ENCODE data around the gene AP1S3.
"Not testable (repeated sequence)": the region's sequence is repeated elsewhere in the genome, so short reads cannot be mapped to it uniquely, and the experiment has no call there.

The AP1S3 gene

GRCh38 chr2:223853425-223853837 is 16.0 kb upstream of the AP1S3 start:
- DNase-seq: no peak

GRCh38 chr2:223852281-223852795 is 15.0 kb upstream of the AP1S3 start:
- DNase-seq: no peak

- no peak for DNase-seq
Observed at GRCh38 chr2:223847410-223847809, 10.0 kb upstream of the AP1S3 start.

- no peak for DNase-seq
Observed at GRCh38 chr2:223846515-223846914, 9.1 kb upstream of the AP1S3 start.

- DNase-seq: no peak
Observed at GRCh38 chr2:223841436-223842190, 4.2 kb upstream of the AP1S3 start.

GRCh38 chr2:223835701-223836532 is 1.5 kb downstream of the AP1S3 start:
- DNase-seq: peak in 4 of 51 donors; percentile 1 to 6 (median 4)

- DNase-seq: no peak
Observed at GRCh38 chr2:223834431-223834830, 3.0 kb downstream of the AP1S3 start.

- DNase-seq: no peak
Observed at GRCh38 chr2:223832241-223832903, 5.0 kb downstream of the AP1S3 start.

GRCh38 chr2:223829128-223829527 is 8.3 kb downstream of the AP1S3 start:
- DNase-seq: no peak

- no peak for DNase-seq
Observed at GRCh38 chr2:223828314-223828713, 9.1 kb downstream of the AP1S3 start.

- DNase-seq: no peak
Observed at GRCh38 chr2:223826995-223827394, 10.4 kb downstream of the AP1S3 start.

- no peak for DNase-seq
Observed at GRCh38 chr2:223824301-223824700, 13.1 kb downstream of the AP1S3 start.

- DNase-seq: no peak
Observed at GRCh38 chr2:223822818-223823217, 14.6 kb downstream of the AP1S3 start.

- DNase-seq: no peak
Observed at GRCh38 chr2:223820549-223820948, 16.8 kb downstream of the AP1S3 start.

GRCh38 chr2:223819891-223820290 is 17.5 kb downstream of the AP1S3 start:
- DNase-seq: no peak

GRCh38 chr2:223815884-223816570 is 21.4 kb downstream of the AP1S3 start:
- DNase-seq: no peak

GRCh38 chr2:223815186-223815883 is 22.0 kb downstream of the AP1S3 start:
- no peak for DNase-seq

- DNase-seq: not testable (repeated sequence)
Observed at GRCh38 chr2:223814764-223815163, 22.6 kb downstream of the AP1S3 start.

- no peak for DNase-seq
Observed at GRCh38 chr2:223813329-223813728, 24.1 kb downstream of the AP1S3 start.

GRCh38 chr2:223811757-223812156 is 25.6 kb downstream of the AP1S3 start:
- no peak for DNase-seq

GRCh38 chr2:223805008-223805407 is 32.4 kb downstream of the AP1S3 start:
- no peak for DNase-seq

Data from hypothalamus (tissue), 51 donors.